HG02678 (cell line): ENCODE measurements around the gene RAMP3.

Source experiments
- ATAC-seq: cut with Tn5 transposase; IDR thresholded peaks from one replicate; pipeline ENCODE4 v1.9.1; 2021; ENCODE audit warnings: mild to moderate bottlenecking, moderate library complexity; ENCODE audit not compliant: unreplicated experiment

The RAMP3 gene

GRCh38 chr7:45219801-45220435 lies 62.3 kb downstream of the RAMP3 start:
- ATAC-seq, result no peak

- no peak for ATAC-seq
These were observed 63.4 kb downstream of the RAMP3 start for GRCh38 chr7:45220846-45221618.

- ATAC-seq, result no peak
These were observed 64.5 kb downstream of the RAMP3 start for GRCh38 chr7:45221896-45222604.

- ATAC-seq, result no peak
These were observed 65.5 kb downstream of the RAMP3 start for GRCh38 chr7:45223078-45223477.

- no peak for ATAC-seq
These were observed 66.4 kb downstream of the RAMP3 start for GRCh38 chr7:45223728-45224630.

GRCh38 chr7:45224832-45225231 lies 67.2 kb downstream of the RAMP3 start:
- ATAC-seq, result no peak

GRCh38 chr7:45225311-45225947 lies 67.8 kb downstream of the RAMP3 start:
- no peak for ATAC-seq

GRCh38 chr7:45225948-45226335 lies 68.4 kb downstream of the RAMP3 start:
- ATAC-seq, result no peak

- ATAC-seq, result no peak
These were observed 71.7 kb downstream of the RAMP3 start for GRCh38 chr7:45229156-45229920.

GRCh38 chr7:45230083-45230482 lies 72.5 kb downstream of the RAMP3 start:
- no peak for ATAC-seq

- no peak for ATAC-seq
These were observed 73.1 kb downstream of the RAMP3 start for GRCh38 chr7:45230611-45231165.

GRCh38 chr7:45233249-45233775 lies 75.7 kb downstream of the RAMP3 start:
- no peak for ATAC-seq
